ENCODE data around the gene SHISA4. TPM values are rescaled to one million over a fixed set of nuclear protein-coding genes. Genes with fewer than 3 reads are reported as not detected.

Gene SHISA4
- total RNA-seq, 1 experiment from 2014 or later, result 7.6 TPM

DNA sequence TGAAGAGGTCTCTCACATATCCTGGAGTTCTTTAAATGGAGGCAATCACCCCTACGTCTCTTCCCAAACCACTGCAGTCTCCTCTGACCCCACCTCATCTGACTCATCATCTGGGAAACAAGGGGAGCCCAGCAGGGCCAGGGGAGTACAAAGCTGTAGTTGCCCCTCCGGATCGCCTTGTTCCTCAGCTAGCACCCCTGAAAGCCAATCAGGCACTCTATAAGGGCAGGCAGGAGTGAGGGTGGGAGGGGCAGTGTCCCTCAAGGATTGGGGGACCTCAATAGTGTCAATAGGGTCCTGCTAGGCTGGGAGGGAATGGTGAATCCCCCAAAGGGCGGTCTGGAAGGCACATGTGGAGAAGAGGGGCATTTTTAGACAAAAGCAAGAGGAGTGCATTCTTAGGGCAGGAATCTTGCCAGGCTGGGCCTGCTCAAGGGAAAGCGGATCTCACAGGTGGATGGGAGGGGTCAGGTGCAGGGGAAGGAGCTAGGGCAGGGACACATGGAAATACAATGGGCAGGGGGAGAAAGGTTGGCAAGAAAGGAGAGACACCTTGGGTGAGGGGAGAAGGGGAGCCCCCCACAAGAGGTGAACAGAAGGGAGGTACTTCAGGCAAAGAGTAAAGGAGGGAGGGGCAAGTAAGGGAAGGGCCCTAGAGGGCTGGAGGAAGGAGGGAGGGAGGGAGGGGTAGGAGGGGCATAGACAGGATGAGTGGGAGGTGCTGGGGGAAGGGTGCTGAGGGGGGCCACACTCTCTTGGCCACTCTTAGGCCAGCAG, 5.8 kb downstream of the SHISA4 start:
- no peak for DNase-seq (ENCODE audit: unreplicated experiment)
- Mint-ChIP-seq H3K27me3 (ENCODE audit: insufficient read depth, unreplicated experiment) (no peaks in the 10 kb centered on the region), H3K9me3 (ENCODE audit: unreplicated experiment) (no peaks in the 10 kb centered on the region), H3K27ac (ENCODE audit: low read depth, unreplicated experiment) (no peak overlapping the region), H3K4me3 (ENCODE audit: unreplicated experiment) (no peak overlapping the region), H3K36me3 (ENCODE audit: insufficient read depth, unreplicated experiment) (no peaks in the 10 kb centered on the region), H3K4me1 (ENCODE audit: insufficient read depth, unreplicated experiment) (peaks cover 5% of the 10 kb centered on the region)
- BruUV-seq (replicated peaks), result no TSS peak
- ChIA-PET POLR2A (interaction anchor here (1.1 to 7.7 kb wide), 7 partner anchors 8 to 154 kb away, joined by 3 to 77 read pairs (median 15); partner anchors contain the start of gene TIMM17A), CTCF (interaction anchor here (0.6 to 22.4 kb wide), 38 partner anchors 8 to 765 kb away, joined by 3 to 882 read pairs (median 10); partner anchors contain the start of genes LMOD1 and TIMM17A)
- intact Hi-C loops (cut with micrococcal nuclease), result no loop called here
- TF ChIP-seq, protein P1, sequence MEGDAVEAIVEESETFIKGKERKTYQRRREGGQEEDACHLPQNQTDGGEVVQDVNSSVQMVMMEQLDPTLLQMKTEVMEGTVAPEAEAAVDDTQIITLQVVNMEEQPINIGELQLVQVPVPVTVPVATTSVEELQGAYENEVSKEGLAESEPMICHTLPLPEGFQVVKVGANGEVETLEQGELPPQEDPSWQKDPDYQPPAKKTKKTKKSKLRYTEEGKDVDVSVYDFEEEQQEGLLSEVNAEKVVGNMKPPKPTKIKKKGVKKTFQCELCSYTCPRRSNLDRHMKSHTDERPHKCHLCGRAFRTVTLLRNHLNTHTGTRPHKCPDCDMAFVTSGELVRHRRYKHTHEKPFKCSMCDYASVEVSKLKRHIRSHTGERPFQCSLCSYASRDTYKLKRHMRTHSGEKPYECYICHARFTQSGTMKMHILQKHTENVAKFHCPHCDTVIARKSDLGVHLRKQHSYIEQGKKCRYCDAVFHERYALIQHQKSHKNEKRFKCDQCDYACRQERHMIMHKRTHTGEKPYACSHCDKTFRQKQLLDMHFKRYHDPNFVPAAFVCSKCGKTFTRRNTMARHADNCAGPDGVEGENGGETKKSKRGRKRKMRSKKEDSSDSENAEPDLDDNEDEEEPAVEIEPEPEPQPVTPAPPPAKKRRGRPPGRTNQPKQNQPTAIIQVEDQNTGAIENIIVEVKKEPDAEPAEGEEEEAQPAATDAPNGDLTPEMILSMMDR (IDR thresholded peaks at IDR 0.05; ENCODE audit: unreplicated experiment), result no peak

DNA sequence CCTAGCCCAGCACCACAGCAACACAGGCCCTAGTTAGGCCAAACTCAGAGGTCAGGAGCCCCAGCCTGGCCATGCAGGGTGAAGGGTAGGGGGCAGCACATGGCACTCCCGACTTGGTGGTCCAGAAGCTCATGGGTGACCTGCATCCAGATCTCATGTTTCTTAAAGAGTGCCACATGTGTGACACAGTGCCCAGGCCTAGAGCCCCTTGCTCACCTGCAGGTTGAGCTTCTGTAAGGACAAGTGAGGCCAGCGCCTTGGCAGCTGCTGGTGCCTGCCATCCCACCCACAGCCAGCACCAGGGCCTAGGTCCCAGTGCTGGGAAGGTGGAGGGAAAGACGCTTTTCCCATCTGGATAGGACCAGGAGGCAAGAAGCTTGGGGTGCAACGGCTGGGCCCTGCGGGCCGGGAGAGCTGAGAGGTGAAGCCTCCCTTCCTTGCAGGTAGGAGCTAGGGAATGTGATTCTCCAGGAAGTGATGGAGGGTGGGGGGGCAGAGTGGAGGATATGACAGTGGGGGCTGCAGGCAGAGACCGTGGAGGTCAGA, 6.5 kb downstream of the SHISA4 start:
- intact Hi-C loops (cut with micrococcal nuclease), result no loop called here
- POLR2A ChIA-PET, result interaction anchor here (0.8 to 7.7 kb wide), 14 partner anchors 8 to 224 kb away, joined by 3 to 77 read pairs (median 6); partner anchors contain the start of genes RNPEP and TIMM17A
- H3K27ac Mint-ChIP-seq (ENCODE audit: low read depth, unreplicated experiment), result no peak overlapping the region
- H3K9me3 Mint-ChIP-seq (ENCODE audit: unreplicated experiment), result peaks cover 4% of the 10 kb centered on the region
- peaks cover 7% of the 10 kb centered on the region for H3K27me3 Mint-ChIP-seq (ENCODE audit: insufficient read depth, unreplicated experiment)
- CTCF ChIA-PET, result interaction anchor here (0.6 to 22.4 kb wide), 55 partner anchors 8 to 764 kb away, joined by 3 to 882 read pairs (median 7); partner anchors contain the start of genes IPO9, LMOD1 and TIMM17A
- no peak for DNase-seq (ENCODE audit: unreplicated experiment)
- TF ChIP-seq, protein P1 (IDR thresholded peaks at IDR 0.05; ENCODE audit: unreplicated experiment), result no peak
- H3K36me3 Mint-ChIP-seq (ENCODE audit: insufficient read depth, unreplicated experiment), result no peaks in the 10 kb centered on the region
- H3K4me1 Mint-ChIP-seq (ENCODE audit: insufficient read depth, unreplicated experiment), result peaks cover 5% of the 10 kb centered on the region
- H3K4me3 Mint-ChIP-seq (ENCODE audit: unreplicated experiment), result no peak overlapping the region
- BruUV-seq (replicated peaks), result no TSS peak

DNA sequence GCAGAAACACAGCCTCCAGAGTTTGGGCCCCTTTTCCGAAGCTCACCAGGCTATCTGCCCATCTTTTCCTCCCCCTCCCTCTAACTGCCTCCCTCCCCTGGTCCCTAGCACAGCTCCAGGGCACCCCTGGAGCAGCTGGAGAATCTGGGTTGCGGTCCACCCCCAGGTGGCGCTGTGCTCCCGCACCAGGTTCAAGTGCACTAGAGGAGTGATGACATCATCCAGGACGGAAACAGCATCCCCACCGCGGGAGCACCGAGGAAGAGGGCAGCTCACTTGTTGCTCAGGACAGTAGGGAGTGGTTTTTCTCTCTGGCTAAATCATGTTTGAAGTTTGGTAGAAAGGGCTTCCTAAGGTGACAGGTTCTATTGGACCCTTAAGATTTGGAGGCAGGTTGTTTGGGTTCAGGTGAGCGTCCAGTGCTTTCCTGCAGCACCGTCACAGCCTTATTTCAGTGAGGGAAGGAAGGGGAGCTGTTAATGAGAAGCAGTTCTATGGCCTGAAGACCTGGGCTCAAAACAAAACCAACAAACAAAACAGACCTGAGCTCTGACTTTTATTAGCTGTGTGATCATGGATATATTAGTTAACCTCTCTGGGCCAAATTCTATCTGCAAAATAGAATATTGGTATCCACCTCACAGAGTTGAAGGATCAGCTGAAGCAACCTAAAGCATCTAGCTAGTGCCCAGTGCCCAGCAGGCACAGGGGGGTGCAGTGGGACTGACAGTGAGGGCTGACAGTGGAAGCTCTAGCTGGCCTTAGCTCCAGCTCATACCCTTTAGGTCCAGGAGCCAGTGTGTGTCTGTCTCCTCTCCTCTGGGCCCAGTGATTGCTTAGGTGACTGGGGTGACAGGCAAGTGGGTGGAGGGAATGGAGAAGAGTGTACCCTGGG, 7.5 kb downstream of the SHISA4 start:
- no peak overlapping the region for H3K27ac Mint-ChIP-seq (ENCODE audit: low read depth, unreplicated experiment)
- H3K4me1 Mint-ChIP-seq (ENCODE audit: insufficient read depth, unreplicated experiment), result peaks cover 5% of the 10 kb centered on the region
- no peaks in the 10 kb centered on the region for H3K36me3 Mint-ChIP-seq (ENCODE audit: insufficient read depth, unreplicated experiment)
- ChIA-PET POLR2A (interaction anchor here (0.6 to 7.7 kb wide), 23 partner anchors 9 to 223 kb away, joined by 3 to 77 read pairs (median 4); partner anchors contain the start of genes RNPEP and TIMM17A), CTCF (interaction anchor here (0.5 to 22.4 kb wide), 73 partner anchors 9 to 1677 kb away, joined by 3 to 882 read pairs (median 6); partner anchors contain the start of genes IPO9, LMOD1, RNPEP and TIMM17A)
- H3K9me3 Mint-ChIP-seq (ENCODE audit: unreplicated experiment), result peaks cover 8% of the 10 kb centered on the region
- TF ChIP-seq, protein P1 (IDR thresholded peaks at IDR 0.05; ENCODE audit: unreplicated experiment), result peak; percentile 99
- peak; percentile 95 for DNase-seq (ENCODE audit: unreplicated experiment)
- intact Hi-C loops (cut with micrococcal nuclease), result loop anchor here (1.0 kb wide), 4 partner anchors 18 to 223 kb away; partner anchors contain the start of gene TIMM17A
- peaks cover 13% of the 10 kb centered on the region for H3K27me3 Mint-ChIP-seq (ENCODE audit: insufficient read depth, unreplicated experiment)
- no peak overlapping the region for H3K4me3 Mint-ChIP-seq (ENCODE audit: unreplicated experiment)
- no TSS peak for BruUV-seq (replicated peaks)

All from MCF 10A (cell line).